Hepatocyte (in vitro differentiated cells): ENCODE data around the gene NRF1. TPM values are rescaled to one million over a fixed set of nuclear protein-coding genes. Genes with fewer than 3 reads are reported as not detected.

Source experiments
- DNase-seq: peaks from one replicate; pipeline ENCODE4 v3.0.0-alpha.2; 2016; ENCODE audit warnings: low spot score
- H2AFZ ChIP-seq: fragments of 200-600 bp; sonication (generic); 2 replicates; pipeline ENCODE4 v1.6.0; 2016; ENCODE audit warnings: antibody characterized with exemption, mild to moderate bottlenecking
- H3K27ac ChIP-seq: fragments of 200-600 bp; sonication (generic); 2 replicates; pipeline ENCODE4 v1.5.1; 2016; ENCODE audit warnings: mild to moderate bottlenecking
- H3K27me3 ChIP-seq: fragments of 200-600 bp; sonication (generic); 2 replicates; pipeline ENCODE4 v1.6.1; 2016
- H3K36me3 ChIP-seq: fragments of 200-600 bp; sonication (generic); replicated peaks from 2 replicates; pipeline ENCODE4 v1.5.1; 2016; ENCODE audit warnings: low read depth; ENCODE audit not compliant: insufficient read depth
- H3K4me1 ChIP-seq: fragments of 200-600 bp; sonication (generic); 2 replicates; pipeline ENCODE4 v1.5.1; 2016; ENCODE audit warnings: mild to moderate bottlenecking, moderate library complexity; ENCODE audit not compliant: insufficient read depth
- H3K4me2 ChIP-seq: fragments of 200-600 bp; sonication (generic); 2 replicates; pipeline ENCODE4 v1.6.0; 2016
- H3K4me3 ChIP-seq: fragments of 200-600 bp; sonication (generic); 2 replicates; pipeline ENCODE4 v1.5.1; 2016; ENCODE audit warnings: mild to moderate bottlenecking
- H3K79me2 ChIP-seq: fragments of 200-600 bp; sonication (generic); 2 replicates; pipeline ENCODE4 v1.6.0; 2017; ENCODE audit warnings: mild to moderate bottlenecking
- H3K9me2 ChIP-seq: fragments of 200-600 bp; sonication (generic); replicated peaks from 2 replicates; pipeline ENCODE4 v1.6.0; 2017; ENCODE audit warnings: mild to moderate bottlenecking; ENCODE audit not compliant: insufficient read depth
- H3K9me3 ChIP-seq: fragments of 200-600 bp; sonication (generic); 2 replicates; pipeline ENCODE4 v1.5.1; 2016; ENCODE audit warnings: low read depth, mild to moderate bottlenecking
- H4K20me1 ChIP-seq: fragments of 200-600 bp; sonication (generic); 2 replicates; pipeline ENCODE4 v1.6.0; 2016; ENCODE audit warnings: mild to moderate bottlenecking; ENCODE audit not compliant: insufficient read depth, poor library complexity, severe bottlenecking
- EZH2 ChIP-seq: fragments of 200-600 bp; sonication (generic); IDR thresholded peaks from 2 replicates; pipeline ENCODE4 v1.6.1; 2016; ENCODE audit warnings: antibody characterized with exemption, mild to moderate bottlenecking, borderline replicate concordance
- EZH2phosphoT487 ChIP-seq: fragments of 200-600 bp; sonication (generic); IDR thresholded peaks from one replicate; pipeline ENCODE4 v1.6.1; 2018; ENCODE audit warnings: antibody characterized with exemption, mild to moderate bottlenecking, low read depth, moderate library complexity; ENCODE audit not compliant: unreplicated experiment, severe bottlenecking
- WGBS: methylation state at CpG from one replicate; pipeline ENCODE4 v1.1.6; 2016; ENCODE audit warnings: low lambda C conversion rate; ENCODE audit errors: missing lambda C conversion rate; 5-methylcytosine and 5-hydroxymethylcytosine counted together
- polyA plus RNA-seq: library from polyadenylated mRNA; unstranded; fragments of >200 nt; fragmentation: Nextera tagmentation; extraction: Ambion mirVana; gene quantifications from 2 replicates; pipeline ENCODE4 v1.2.1, GENCODE V29; 2016
- total RNA-seq: library from RNA; depleted of rRNA; stranded (reverse); fragments of >200 nt; gene quantifications from 2 replicates; pipeline ENCODE4 v1.2.3, GENCODE V29; 2014
- TF ChIP-seq, protein P1 (sequence below): fragments of 200-600 bp; sonication (generic); IDR thresholded peaks from 2 replicates; pipeline ENCODE4 v1.5.1; 2016; ENCODE audit warnings: antibody characterized with exemption, mild to moderate bottlenecking; ENCODE audit not compliant: poor library complexity

Gene NRF1
- total and polyA plus RNA-seq, 2 experiments from 2014 or later, result 11.2 to 12.0 TPM

DNA sequence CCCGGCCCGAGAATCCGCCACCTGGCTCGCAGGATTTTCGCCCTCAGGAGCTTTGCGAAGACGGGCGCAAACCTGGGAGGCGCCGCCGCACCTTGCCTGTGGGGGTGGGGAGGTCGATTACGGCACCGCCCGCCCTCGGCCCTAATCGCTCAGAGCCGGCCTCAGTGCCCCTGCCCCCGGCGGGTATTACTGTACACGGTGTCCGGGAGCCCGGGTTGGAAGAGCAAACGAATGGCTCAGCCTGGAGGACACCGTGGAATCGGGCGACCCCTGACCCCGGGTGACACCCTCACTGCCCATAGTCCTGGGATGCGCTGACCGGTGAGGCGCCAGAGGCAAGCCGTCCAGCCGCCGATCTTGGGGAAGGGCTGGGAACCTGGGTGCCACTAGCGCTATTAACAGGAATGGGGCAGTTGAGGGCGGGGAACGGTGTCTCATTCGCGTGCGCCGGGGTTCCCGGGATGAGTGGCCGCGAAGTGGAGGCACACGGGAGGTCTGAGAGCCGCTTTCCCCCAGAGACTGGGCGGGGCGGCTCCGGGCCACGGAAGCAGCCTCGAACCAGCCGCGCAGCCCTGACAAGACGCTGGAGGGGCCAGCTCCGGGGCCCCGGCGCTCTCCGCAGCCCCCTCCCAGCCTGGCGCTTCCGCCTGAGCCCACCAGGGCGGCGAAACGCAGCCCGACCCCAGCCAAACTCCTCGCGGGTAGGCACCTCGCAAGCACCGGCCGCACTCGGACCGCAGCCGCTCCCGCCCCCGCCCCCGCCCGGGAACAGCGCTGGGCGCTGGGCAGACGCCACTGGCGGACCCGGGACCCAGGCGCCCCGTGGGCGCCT lies 167.5 kb downstream of the NRF1 start:
- peak; percentile 50 for DNase-seq
- H3K27ac ChIP-seq, result peak overlapping the region; percentile 89
- H2AFZ ChIP-seq, result peak overlapping the region; percentile 96
- peaks cover 28% of the 10 kb centered on the region for H3K4me1 ChIP-seq
- H3K4me2 ChIP-seq, result peak overlapping the region; percentile 97
- peak overlapping the region; percentile 70 for H3K4me3 ChIP-seq
- under 1% methylated on average over 58 of the region's 84 CpGs for WGBS
- peaks cover 6% of the 10 kb centered on the region for H4K20me1 ChIP-seq
- H3K27me3 ChIP-seq, result peaks cover 62% of the 10 kb centered on the region
- H3K36me3 ChIP-seq, result no peaks in the 10 kb centered on the region
- no peaks in the 10 kb centered on the region for H3K9me2 ChIP-seq
- H3K9me3 ChIP-seq, result no peaks in the 10 kb centered on the region
- peak; percentile 72 for TF ChIP-seq EZH2
- TF ChIP-seq, protein P1, sequence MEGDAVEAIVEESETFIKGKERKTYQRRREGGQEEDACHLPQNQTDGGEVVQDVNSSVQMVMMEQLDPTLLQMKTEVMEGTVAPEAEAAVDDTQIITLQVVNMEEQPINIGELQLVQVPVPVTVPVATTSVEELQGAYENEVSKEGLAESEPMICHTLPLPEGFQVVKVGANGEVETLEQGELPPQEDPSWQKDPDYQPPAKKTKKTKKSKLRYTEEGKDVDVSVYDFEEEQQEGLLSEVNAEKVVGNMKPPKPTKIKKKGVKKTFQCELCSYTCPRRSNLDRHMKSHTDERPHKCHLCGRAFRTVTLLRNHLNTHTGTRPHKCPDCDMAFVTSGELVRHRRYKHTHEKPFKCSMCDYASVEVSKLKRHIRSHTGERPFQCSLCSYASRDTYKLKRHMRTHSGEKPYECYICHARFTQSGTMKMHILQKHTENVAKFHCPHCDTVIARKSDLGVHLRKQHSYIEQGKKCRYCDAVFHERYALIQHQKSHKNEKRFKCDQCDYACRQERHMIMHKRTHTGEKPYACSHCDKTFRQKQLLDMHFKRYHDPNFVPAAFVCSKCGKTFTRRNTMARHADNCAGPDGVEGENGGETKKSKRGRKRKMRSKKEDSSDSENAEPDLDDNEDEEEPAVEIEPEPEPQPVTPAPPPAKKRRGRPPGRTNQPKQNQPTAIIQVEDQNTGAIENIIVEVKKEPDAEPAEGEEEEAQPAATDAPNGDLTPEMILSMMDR, result no peak
- no peaks in the 10 kb centered on the region for H3K79me2 ChIP-seq

DNA sequence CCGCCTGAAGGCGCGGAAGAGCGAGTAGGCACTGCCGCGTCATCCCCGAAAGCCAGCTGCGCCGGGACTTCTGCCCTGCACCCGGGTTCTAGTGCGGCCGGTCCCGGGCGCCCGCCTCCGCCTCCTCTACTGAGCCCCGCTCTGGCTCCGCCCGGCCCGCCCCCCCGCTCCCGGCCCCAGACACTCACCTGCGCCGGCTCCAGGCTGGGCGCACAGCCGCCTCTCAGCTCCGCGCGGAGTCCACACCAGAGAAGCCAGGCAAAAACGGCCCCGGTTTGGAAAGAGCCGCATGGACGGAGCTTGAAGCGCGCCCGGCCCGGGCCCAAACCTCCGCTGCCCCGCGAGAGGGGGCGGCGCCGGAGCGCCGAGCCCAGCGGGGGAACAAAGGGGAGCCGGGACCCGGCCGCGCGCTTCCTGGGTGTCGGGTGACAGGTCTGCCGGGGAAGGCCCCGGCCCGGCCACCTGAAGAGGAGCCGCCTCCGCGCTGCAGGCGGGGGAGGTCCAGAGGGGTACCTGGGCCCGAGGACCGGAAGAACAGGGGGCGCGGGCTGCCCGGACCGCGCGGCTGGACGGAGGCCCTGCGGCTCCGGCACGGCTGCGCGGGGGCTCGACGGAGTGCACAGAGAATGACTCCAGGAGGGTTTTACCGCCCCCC lies 168.2 kb downstream of the NRF1 start:
- Histone ChIP-seq H3K9me3 (no peaks in the 10 kb centered on the region), H3K27ac (peak overlapping the region; percentile 89), H3K9me2 (no peaks in the 10 kb centered on the region), H3K4me2 (peak overlapping the region; percentile 97), H4K20me1 (peaks cover 6% of the 10 kb centered on the region), H3K4me1 (peaks cover 29% of the 10 kb centered on the region), H3K79me2 (no peaks in the 10 kb centered on the region), H3K4me3 (peak overlapping the region; percentile 70), H3K27me3 (peaks cover 69% of the 10 kb centered on the region), H3K36me3 (no peaks in the 10 kb centered on the region), H2AFZ (peak overlapping the region; percentile 96)
- TF ChIP-seq EZH2phosphoT487 (no peak), EZH2 (no peak)
- TF ChIP-seq, protein P1, result no peak
- DNase-seq, result peak; percentile 82
- WGBS, result 3% methylated on average over 23 of the region's 76 CpGs

DNA sequence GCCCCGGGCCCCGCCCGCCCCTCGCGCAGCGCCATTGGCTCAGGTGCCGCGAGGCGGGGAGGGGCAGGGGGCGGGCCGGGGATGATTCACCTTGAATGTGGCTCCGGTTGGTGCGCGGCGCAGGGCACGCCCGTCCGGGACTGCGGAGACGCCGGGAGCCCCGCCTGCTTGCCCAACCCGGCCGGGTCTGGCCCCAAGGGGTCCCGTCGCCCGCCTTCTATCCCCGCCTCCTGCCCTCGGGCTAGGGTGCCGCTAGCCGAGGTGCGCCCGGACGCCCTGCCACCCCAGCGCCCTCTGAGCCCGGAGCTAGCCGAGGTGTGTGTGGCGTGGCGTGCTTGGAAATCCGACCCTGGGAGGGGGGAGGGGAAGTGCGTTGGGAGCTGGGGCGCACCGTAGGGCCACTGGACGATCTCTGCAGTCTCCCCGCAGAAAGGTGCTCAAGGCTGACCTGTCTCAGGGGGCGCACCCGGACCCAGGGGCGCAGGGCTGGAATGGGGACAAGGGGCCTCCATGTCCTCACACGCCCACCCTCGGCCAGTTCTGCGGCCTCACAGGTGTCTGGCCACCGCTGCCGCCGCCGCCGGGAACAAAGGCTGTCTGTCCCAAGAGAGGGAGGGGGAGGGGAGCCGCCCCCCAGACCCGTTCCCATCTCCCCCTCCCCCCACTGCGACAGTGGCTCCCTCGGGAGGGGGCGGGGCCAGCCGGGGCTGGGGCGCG lies 168.9 kb downstream of the NRF1 start:
- DNase-seq, result peak; percentile 92
- no peaks in the 10 kb centered on the region for H3K36me3 ChIP-seq
- peak overlapping the region; percentile 97 for H3K4me2 ChIP-seq
- TF ChIP-seq EZH2phosphoT487 (peak; percentile 17), EZH2 (no peak)
- H4K20me1 ChIP-seq, result peaks cover 6% of the 10 kb centered on the region
- H3K27me3 ChIP-seq, result peaks cover 76% of the 10 kb centered on the region
- H2AFZ ChIP-seq, result peak overlapping the region; percentile 96
- peak overlapping the region; percentile 89 for H3K27ac ChIP-seq
- WGBS, result 3% methylated on average over 27 of the region's 64 CpGs
- H3K4me1 ChIP-seq, result peaks cover 32% of the 10 kb centered on the region
- H3K79me2 ChIP-seq, result no peaks in the 10 kb centered on the region
- no peaks in the 10 kb centered on the region for H3K9me2 ChIP-seq
- H3K4me3 ChIP-seq, result peak overlapping the region; percentile 70
- no peaks in the 10 kb centered on the region for H3K9me3 ChIP-seq
